GM12875 (cell line): Measurements from ENCODE around the gene CTAGE1.
"Not testable (repeated sequence)": the region's sequence is repeated elsewhere in the genome, so short reads cannot be mapped to it uniquely, and the experiment has no call there.

ENCODE experiments used
- H3K4me3 ChIP-seq: one replicate; pipeline ENCODE4 v1.5.1; 2011; ENCODE audit warnings: low read depth, low read length, control low read depth
- TF ChIP-seq, protein P1 (sequence below): IDR thresholded peaks from 2 replicates; pipeline ENCODE4 v1.5.1; 2011; ENCODE audit warnings: low read depth, mild to moderate bottlenecking, control low read depth, inconsistent platforms, low read length, moderate library complexity, borderline replicate concordance; ENCODE audit not compliant: insufficient read depth

Gene CTAGE1

DNA sequence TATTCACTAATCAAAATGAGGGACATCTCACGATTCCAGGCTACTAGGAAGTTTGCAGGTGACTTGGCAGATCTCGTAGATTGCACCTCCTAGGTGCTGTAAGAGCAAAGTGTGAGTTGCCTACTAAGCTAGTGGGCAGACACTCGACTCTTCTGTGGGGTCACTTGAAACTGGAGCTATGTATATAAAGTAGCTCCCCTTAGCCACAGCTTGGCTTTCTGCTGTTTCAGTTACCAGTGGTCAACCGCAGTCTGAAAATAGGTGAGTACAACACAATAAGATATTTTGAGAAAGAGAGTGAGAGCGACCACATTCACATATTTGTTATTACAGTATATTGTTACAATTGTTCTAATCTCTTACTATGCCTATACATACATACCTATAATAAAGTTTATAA lies 23.3 kb downstream of the CTAGE1 start:
- TF ChIP-seq, protein P1, sequence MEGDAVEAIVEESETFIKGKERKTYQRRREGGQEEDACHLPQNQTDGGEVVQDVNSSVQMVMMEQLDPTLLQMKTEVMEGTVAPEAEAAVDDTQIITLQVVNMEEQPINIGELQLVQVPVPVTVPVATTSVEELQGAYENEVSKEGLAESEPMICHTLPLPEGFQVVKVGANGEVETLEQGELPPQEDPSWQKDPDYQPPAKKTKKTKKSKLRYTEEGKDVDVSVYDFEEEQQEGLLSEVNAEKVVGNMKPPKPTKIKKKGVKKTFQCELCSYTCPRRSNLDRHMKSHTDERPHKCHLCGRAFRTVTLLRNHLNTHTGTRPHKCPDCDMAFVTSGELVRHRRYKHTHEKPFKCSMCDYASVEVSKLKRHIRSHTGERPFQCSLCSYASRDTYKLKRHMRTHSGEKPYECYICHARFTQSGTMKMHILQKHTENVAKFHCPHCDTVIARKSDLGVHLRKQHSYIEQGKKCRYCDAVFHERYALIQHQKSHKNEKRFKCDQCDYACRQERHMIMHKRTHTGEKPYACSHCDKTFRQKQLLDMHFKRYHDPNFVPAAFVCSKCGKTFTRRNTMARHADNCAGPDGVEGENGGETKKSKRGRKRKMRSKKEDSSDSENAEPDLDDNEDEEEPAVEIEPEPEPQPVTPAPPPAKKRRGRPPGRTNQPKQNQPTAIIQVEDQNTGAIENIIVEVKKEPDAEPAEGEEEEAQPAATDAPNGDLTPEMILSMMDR: no peak
- H3K4me3 ChIP-seq: no peak overlapping the region

DNA sequence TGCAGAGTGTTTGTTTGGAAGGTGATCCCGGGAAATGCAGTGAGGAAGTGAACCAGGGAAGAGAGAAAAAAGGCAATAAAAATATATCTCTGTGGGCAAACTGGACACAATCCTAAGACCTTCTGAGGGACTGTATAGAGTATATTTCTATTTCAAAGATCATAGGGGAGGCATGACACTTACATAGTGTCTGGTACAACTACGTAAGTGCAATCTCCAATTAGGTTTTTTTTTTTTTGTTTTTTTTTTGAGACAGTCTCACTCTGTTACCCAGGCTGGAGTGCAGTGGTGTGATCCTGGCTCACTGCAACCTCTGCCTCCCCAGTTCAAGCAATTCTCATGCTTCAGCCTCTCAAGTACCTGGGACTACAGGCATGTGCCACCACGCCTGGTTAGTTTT lies 24.6 kb downstream of the CTAGE1 start:
- not testable (repeated sequence) for H3K4me3 ChIP-seq

DNA sequence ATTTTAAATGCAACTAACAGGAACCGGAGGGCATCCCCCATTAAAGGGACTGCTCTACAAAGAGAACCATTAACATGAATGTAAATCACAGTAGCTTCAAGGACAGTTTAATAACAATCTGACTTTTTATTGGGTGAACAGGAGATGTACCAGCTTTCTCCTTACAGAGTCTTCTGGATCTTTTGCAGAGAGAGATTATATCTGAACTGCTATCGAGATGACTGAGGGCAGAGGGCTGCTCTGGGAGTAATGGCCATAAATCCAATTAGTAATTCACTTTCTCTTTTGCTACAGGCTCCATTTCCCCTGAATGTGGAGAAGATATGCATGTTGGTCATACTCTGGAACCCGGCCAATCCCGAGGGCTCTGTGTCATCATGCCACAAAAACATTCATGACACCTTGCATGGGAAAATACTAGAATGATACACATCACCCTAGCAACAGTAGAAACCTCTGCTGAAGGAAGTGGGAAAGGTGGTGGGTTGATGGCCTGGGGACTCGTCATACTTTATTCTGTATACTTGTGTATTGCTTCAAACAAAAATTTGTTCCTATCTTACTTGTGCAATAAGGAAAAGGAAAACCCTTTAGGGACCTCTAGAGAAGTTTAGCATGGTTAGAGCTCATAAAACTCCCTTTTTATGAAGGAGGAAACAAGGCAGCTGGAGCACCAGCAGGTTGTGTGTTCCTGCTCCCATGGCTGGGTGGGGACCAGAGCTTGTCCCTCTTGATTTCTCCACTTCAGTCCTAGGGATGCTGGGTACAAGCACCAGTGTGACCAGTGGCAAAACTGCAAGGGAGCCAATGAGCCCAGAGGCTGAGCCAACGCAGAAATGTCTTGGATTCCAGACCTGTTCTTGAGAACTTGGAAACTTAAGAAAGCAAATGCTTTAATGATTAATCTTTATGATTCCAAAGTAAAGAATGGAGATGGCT lies 26.0 kb downstream of the CTAGE1 start:
- TF ChIP-seq, protein P1: no peak
- H3K4me3 ChIP-seq: no peak overlapping the region

DNA sequence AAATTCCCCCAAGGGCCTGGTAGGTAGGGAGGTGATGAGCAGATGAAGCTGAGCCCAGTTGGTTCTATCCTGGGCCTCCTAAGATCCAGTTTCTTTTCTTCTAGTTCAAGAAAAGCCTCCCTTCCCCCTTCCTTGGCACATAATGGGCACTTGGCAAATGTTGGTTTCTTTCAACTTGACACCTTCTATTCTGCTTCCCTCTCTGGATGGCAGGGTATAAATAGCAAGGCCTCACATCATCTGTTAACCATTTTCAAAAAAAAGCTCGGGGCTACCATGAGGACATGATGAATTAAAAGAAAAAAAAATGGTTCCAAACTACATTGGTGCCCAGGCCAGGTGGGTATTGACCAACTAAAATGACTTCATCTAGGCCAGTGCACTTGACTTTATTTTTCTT lies 29.9 kb downstream of the CTAGE1 start:
- TF ChIP-seq, protein P1: no peak
- H3K4me3 ChIP-seq: no peak overlapping the region

DNA sequence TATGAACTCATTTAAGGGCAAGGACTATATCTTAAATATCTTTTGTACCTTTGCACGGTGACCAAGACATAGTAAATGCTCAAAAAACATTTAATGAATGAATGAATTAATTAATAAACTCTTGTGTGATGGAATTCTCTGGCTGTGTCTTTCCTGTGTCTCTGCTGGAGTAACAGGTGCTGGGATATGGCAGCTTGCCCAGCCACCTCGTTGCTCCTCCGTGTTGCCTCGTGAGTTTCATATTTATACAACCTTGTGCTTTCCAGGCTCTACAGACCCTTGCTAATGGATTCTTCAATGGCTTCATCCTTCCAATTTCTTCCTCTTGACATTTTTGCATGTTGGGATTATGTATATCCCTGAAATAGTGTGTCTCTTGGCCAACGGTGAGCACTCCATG lies 30.4 kb downstream of the CTAGE1 start:
- H3K4me3 ChIP-seq: no peak overlapping the region
- TF ChIP-seq, protein P1: no peak

DNA sequence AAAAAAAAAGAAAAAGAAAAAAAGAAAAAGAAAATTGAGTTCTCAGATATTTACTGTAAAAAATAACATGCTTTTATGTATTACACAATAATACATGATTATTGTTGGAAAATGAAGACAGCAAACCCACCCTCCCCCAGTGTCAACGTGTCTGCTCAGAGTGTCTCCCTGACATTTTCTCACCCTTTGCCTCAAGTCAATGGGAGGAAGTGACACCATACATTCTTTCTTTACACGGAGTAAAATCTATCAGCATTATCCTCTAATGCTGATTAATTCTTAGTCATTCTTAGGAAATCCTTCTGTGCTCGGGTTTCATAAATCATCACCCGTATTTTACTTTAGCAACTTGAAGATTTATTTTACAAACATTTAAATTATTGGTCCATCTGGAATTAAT lies 32.0 kb downstream of the CTAGE1 start:
- TF ChIP-seq, protein P1: no peak
- H3K4me3 ChIP-seq: no peak overlapping the region

DNA sequence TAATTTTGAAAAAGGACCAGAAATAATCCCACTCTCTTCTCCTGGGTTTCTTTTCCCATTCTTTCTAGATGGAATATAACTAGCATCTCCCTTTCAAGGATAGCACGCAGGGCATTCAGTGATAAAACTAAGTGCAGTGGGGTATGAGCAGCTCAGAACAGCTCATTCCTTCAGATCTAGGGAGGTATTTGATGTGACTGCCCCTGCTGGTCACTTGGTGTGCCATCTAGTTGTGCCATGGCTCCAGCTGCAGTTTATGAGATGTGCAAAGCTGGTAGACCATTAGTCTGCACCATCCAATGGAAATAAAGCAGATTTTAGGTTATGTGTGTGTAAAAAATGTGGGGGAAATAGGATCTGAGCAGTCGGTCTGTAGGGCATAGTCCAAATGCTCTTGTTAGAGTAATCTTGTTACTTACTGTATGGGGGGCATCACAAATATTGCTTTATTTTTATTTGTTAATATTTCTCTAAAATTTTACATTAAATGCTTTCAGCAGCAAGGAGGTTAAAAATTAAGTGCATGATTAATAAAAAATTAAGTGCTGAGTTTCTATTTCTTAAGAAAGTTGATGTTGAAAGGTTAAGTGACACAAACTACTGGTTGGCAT lies 38.9 kb downstream of the CTAGE1 start:
- H3K4me3 ChIP-seq: no peak overlapping the region
- TF ChIP-seq, protein P1: peak; percentile 39; the same call in 1 of the 2 replicates
